Hepatocyte (in vitro differentiated cells): ENCODE measurements around the gene CMIP. TPM values are rescaled to one million over a fixed set of nuclear protein-coding genes. Genes with fewer than 3 reads are reported as not detected.

Experiments used
- DNase-seq: peaks from one replicate; pipeline ENCODE4 v3.0.0-alpha.2; 2016; ENCODE audit warnings: low spot score
- H2AFZ ChIP-seq: fragments of 200-600 bp; sonication (generic); 2 replicates; pipeline ENCODE4 v1.6.0; 2016; ENCODE audit warnings: antibody characterized with exemption, mild to moderate bottlenecking
- H3K27ac ChIP-seq: fragments of 200-600 bp; sonication (generic); 2 replicates; pipeline ENCODE4 v1.5.1; 2016; ENCODE audit warnings: mild to moderate bottlenecking
- H3K27me3 ChIP-seq: fragments of 200-600 bp; sonication (generic); 2 replicates; pipeline ENCODE4 v1.6.1; 2016
- H3K36me3 ChIP-seq: fragments of 200-600 bp; sonication (generic); replicated peaks from 2 replicates; pipeline ENCODE4 v1.5.1; 2016; ENCODE audit warnings: low read depth; ENCODE audit not compliant: insufficient read depth
- H3K4me1 ChIP-seq: fragments of 200-600 bp; sonication (generic); 2 replicates; pipeline ENCODE4 v1.5.1; 2016; ENCODE audit warnings: mild to moderate bottlenecking, moderate library complexity; ENCODE audit not compliant: insufficient read depth
- H3K4me2 ChIP-seq: fragments of 200-600 bp; sonication (generic); 2 replicates; pipeline ENCODE4 v1.6.0; 2016
- H3K4me3 ChIP-seq: fragments of 200-600 bp; sonication (generic); 2 replicates; pipeline ENCODE4 v1.5.1; 2016; ENCODE audit warnings: mild to moderate bottlenecking
- H3K79me2 ChIP-seq: fragments of 200-600 bp; sonication (generic); 2 replicates; pipeline ENCODE4 v1.6.0; 2017; ENCODE audit warnings: mild to moderate bottlenecking
- H3K9me2 ChIP-seq: fragments of 200-600 bp; sonication (generic); replicated peaks from 2 replicates; pipeline ENCODE4 v1.6.0; 2017; ENCODE audit warnings: mild to moderate bottlenecking; ENCODE audit not compliant: insufficient read depth
- H3K9me3 ChIP-seq: fragments of 200-600 bp; sonication (generic); 2 replicates; pipeline ENCODE4 v1.5.1; 2016; ENCODE audit warnings: low read depth, mild to moderate bottlenecking
- H4K20me1 ChIP-seq: fragments of 200-600 bp; sonication (generic); 2 replicates; pipeline ENCODE4 v1.6.0; 2016; ENCODE audit warnings: mild to moderate bottlenecking; ENCODE audit not compliant: insufficient read depth, poor library complexity, severe bottlenecking
- EZH2 ChIP-seq: fragments of 200-600 bp; sonication (generic); IDR thresholded peaks from 2 replicates; pipeline ENCODE4 v1.6.1; 2016; ENCODE audit warnings: antibody characterized with exemption, mild to moderate bottlenecking, borderline replicate concordance
- EZH2phosphoT487 ChIP-seq: fragments of 200-600 bp; sonication (generic); IDR thresholded peaks from one replicate; pipeline ENCODE4 v1.6.1; 2018; ENCODE audit warnings: antibody characterized with exemption, mild to moderate bottlenecking, low read depth, moderate library complexity; ENCODE audit not compliant: unreplicated experiment, severe bottlenecking
- WGBS: methylation state at CpG from one replicate; pipeline ENCODE4 v1.1.6; 2016; ENCODE audit warnings: low lambda C conversion rate; ENCODE audit errors: missing lambda C conversion rate; 5-methylcytosine and 5-hydroxymethylcytosine counted together
- polyA plus RNA-seq: library from polyadenylated mRNA; unstranded; fragments of >200 nt; fragmentation: Nextera tagmentation; extraction: Ambion mirVana; gene quantifications from 2 replicates; pipeline ENCODE4 v1.2.1, GENCODE V29; 2016
- total RNA-seq: library from RNA; depleted of rRNA; stranded (reverse); fragments of >200 nt; gene quantifications from 2 replicates; pipeline ENCODE4 v1.2.3, GENCODE V29; 2014
- TF ChIP-seq, protein P1 (sequence below): fragments of 200-600 bp; sonication (generic); IDR thresholded peaks from 2 replicates; pipeline ENCODE4 v1.5.1; 2016; ENCODE audit warnings: antibody characterized with exemption, mild to moderate bottlenecking; ENCODE audit not compliant: poor library complexity

Gene CMIP
- total and polyA plus RNA-seq, 2 experiments from 2014 or later, result 5.8 to 17.8 TPM

GRCh38 chr16:81752876-81753227 lies 308.2 kb downstream of the CMIP start:
- Histone ChIP-seq H3K36me3 (no peaks in the 10 kb centered on the region), H3K27ac (no peak overlapping the region), H3K4me3 (no peak overlapping the region), H3K79me2 (no peaks in the 10 kb centered on the region), H3K4me1 (no peaks in the 10 kb centered on the region), H3K9me2 (no peaks in the 10 kb centered on the region), H3K27me3 (no peaks in the 10 kb centered on the region), H4K20me1 (no peaks in the 10 kb centered on the region), H3K9me3 (no peaks in the 10 kb centered on the region), H3K4me2 (no peak overlapping the region), H2AFZ (no peak overlapping the region)
- no peak for DNase-seq
- TF ChIP-seq, protein P1, sequence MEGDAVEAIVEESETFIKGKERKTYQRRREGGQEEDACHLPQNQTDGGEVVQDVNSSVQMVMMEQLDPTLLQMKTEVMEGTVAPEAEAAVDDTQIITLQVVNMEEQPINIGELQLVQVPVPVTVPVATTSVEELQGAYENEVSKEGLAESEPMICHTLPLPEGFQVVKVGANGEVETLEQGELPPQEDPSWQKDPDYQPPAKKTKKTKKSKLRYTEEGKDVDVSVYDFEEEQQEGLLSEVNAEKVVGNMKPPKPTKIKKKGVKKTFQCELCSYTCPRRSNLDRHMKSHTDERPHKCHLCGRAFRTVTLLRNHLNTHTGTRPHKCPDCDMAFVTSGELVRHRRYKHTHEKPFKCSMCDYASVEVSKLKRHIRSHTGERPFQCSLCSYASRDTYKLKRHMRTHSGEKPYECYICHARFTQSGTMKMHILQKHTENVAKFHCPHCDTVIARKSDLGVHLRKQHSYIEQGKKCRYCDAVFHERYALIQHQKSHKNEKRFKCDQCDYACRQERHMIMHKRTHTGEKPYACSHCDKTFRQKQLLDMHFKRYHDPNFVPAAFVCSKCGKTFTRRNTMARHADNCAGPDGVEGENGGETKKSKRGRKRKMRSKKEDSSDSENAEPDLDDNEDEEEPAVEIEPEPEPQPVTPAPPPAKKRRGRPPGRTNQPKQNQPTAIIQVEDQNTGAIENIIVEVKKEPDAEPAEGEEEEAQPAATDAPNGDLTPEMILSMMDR, result no peak
- TF ChIP-seq EZH2phosphoT487 (no peak), EZH2 (no peak)
- 94% methylated on average over 7 of the region's 7 CpGs for WGBS

- H3K9me3 ChIP-seq, result no peaks in the 10 kb centered on the region
- no peak for DNase-seq
- TF ChIP-seq EZH2 (no peak), EZH2phosphoT487 (no peak)
- TF ChIP-seq, protein P1, result no peak
- H3K4me3 ChIP-seq, result no peak overlapping the region
- H3K4me1 ChIP-seq, result no peaks in the 10 kb centered on the region
- no peak overlapping the region for H3K4me2 ChIP-seq
- H4K20me1 ChIP-seq, result no peaks in the 10 kb centered on the region
- no peaks in the 10 kb centered on the region for H3K27me3 ChIP-seq
- no peaks in the 10 kb centered on the region for H3K79me2 ChIP-seq
- 92% methylated on average over 1 of the region's 1 CpG for WGBS
- H3K36me3 ChIP-seq, result no peaks in the 10 kb centered on the region
- H2AFZ ChIP-seq, result no peak overlapping the region
- no peak overlapping the region for H3K27ac ChIP-seq
- H3K9me2 ChIP-seq, result no peaks in the 10 kb centered on the region
These were observed 310.2 kb downstream of the CMIP start for GRCh38 chr16:81754858-81755257.

- no peak overlapping the region for H2AFZ ChIP-seq
- no peak for DNase-seq
- H3K27me3 ChIP-seq, result no peaks in the 10 kb centered on the region
- H3K4me2 ChIP-seq, result no peak overlapping the region
- H4K20me1 ChIP-seq, result no peaks in the 10 kb centered on the region
- TF ChIP-seq, protein P1, result no peak
- TF ChIP-seq EZH2phosphoT487 (no peak), EZH2 (no peak)
- H3K79me2 ChIP-seq, result no peaks in the 10 kb centered on the region
- no peak overlapping the region for H3K4me3 ChIP-seq
- no peaks in the 10 kb centered on the region for H3K4me1 ChIP-seq
- no peaks in the 10 kb centered on the region for H3K9me3 ChIP-seq
- no peaks in the 10 kb centered on the region for H3K9me2 ChIP-seq
- no peak overlapping the region for H3K27ac ChIP-seq
- 67% methylated on average over 13 of the region's 13 CpGs for WGBS
- no peaks in the 10 kb centered on the region for H3K36me3 ChIP-seq
These were observed 311.5 kb downstream of the CMIP start for GRCh38 chr16:81755915-81756614.
